ENCODE data around the gene WWTR1.

DNA sequence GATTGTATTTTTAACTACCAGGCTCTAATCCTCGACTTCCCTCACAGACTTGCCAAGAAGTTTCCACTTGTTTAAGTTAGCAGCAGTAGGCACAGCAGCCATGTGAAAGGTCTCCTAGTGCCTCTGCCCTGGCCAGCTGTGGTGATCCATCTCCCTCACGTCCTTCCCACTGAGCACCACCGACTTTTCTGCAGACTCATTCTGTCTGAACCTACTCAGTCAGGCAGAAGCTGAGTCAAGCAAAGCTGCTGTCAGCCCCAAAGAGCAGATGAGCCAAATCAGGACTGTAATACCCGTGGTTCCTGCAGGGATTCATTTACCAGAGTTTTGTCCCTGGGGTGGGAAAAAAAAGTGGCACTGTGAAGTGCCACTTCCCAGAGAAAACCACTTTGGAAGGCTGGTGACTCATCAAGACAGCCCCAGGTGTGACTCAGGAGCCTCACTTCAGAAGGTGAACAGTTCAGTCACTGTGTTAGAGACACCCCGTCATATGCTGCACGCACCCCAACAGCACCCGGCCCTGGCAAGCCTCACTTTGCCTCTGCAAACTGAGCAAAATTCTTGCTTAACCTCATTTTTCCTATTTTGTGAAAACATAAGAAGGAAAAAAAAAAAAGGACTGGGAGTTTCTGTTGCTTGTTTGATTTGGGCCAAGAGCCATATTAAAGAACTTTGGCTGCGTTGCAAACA, 76.0 kb downstream of the WWTR1 start:
- TF ChIP-seq, protein P1, sequence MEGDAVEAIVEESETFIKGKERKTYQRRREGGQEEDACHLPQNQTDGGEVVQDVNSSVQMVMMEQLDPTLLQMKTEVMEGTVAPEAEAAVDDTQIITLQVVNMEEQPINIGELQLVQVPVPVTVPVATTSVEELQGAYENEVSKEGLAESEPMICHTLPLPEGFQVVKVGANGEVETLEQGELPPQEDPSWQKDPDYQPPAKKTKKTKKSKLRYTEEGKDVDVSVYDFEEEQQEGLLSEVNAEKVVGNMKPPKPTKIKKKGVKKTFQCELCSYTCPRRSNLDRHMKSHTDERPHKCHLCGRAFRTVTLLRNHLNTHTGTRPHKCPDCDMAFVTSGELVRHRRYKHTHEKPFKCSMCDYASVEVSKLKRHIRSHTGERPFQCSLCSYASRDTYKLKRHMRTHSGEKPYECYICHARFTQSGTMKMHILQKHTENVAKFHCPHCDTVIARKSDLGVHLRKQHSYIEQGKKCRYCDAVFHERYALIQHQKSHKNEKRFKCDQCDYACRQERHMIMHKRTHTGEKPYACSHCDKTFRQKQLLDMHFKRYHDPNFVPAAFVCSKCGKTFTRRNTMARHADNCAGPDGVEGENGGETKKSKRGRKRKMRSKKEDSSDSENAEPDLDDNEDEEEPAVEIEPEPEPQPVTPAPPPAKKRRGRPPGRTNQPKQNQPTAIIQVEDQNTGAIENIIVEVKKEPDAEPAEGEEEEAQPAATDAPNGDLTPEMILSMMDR (IDR thresholded peaks at IDR 0.05) = no peak
- no peak for TF ChIP-seq POLR2A (IDR thresholded peaks at IDR 0.05)

All from right lobe of liver (tissue), 4 donors.